ENCODE results near the gene SORBS1. TPM values are rescaled to one million over a fixed set of nuclear protein-coding genes. Genes with fewer than 3 reads are reported as not detected.

Gene SORBS1
- total RNA-seq, 1 experiment from 2014 or later = 4.1 TPM

- Histone ChIP-seq H3K4me3 (ENCODE audit: low read length) (no peak overlapping the region), H3K9ac (ENCODE audit: low read length) (no peak overlapping the region), H3K9me2 (replicated peaks; ENCODE audit: low read length) (no peaks in the 10 kb centered on the region), H3K79me2 (ENCODE audit: low read length) (no peaks in the 10 kb centered on the region), H3F3A (ENCODE audit: low read length, unreplicated experiment) (no peaks in the 10 kb centered on the region), H3K9me3 (ENCODE audit: low read length) (no peaks in the 10 kb centered on the region), H2AFZ (ENCODE audit: low read length) (no peak overlapping the region), H3K27ac (ENCODE audit: low read length) (no peak overlapping the region), H4K20me1 (ENCODE audit: low read length) (no peaks in the 10 kb centered on the region), H3K27me3 (ENCODE audit: low read length) (no peaks in the 10 kb centered on the region), H3K36me3 (ENCODE audit: low read depth, low read length) (no peaks in the 10 kb centered on the region), H3K4me2 (ENCODE audit: low read length) (no peak overlapping the region), H3K4me1 (ENCODE audit: insufficient read depth, low read length) (no peaks in the 10 kb centered on the region)
- ChIA-PET CTCF (no interaction called here), POLR2A (ENCODE audit: unreplicated experiment) (no interaction called here)
- no peak for TF ChIP-seq CTCF (conservative IDR thresholded peaks at IDR 0.05; ENCODE audit: low read depth, low read length)
- no peak for TF ChIP-seq EZH2 (IDR thresholded peaks at IDR 0.05; ENCODE audit: low read length, unreplicated experiment)
- TF ChIP-seq EZH2phosphoT487 (IDR thresholded peaks at IDR 0.05; ENCODE audit: borderline replicate concordance, low read length) = no peak
- ATAC-seq = no peak
- BruUV-seq (replicated peaks) = no TSS peak
- DNase-seq = no peak
- intact Hi-C loops (cut with micrococcal nuclease) = no loop called here
Observed at GRCh38 chr10:95435548-95436279, 125.5 kb downstream of the SORBS1 start.

- no peak for ATAC-seq
- H3K4me3 ChIP-seq (ENCODE audit: low read length) = no peak overlapping the region
- POLR2A ChIA-PET (ENCODE audit: unreplicated experiment) = no interaction called here
Observed at GRCh38 chr10:95434583-95434982, 126.6 kb downstream of the SORBS1 start.

More at GRCh38 chr10:95434583-95434982, 126.6 kb downstream of the SORBS1 start:
- Histone ChIP-seq H3K9ac (ENCODE audit: low read length) (no peak overlapping the region), H3F3A (ENCODE audit: low read length, unreplicated experiment) (no peaks in the 10 kb centered on the region), H3K79me2 (ENCODE audit: low read length) (no peaks in the 10 kb centered on the region), H3K4me2 (ENCODE audit: low read length) (no peak overlapping the region), H2AFZ (ENCODE audit: low read length) (no peak overlapping the region), H3K27me3 (ENCODE audit: low read length) (no peaks in the 10 kb centered on the region), H4K20me1 (ENCODE audit: low read length) (no peaks in the 10 kb centered on the region), H3K9me2 (replicated peaks; ENCODE audit: low read length) (no peaks in the 10 kb centered on the region), H3K27ac (ENCODE audit: low read length) (no peak overlapping the region), H3K9me3 (ENCODE audit: low read length) (no peaks in the 10 kb centered on the region), H3K36me3 (ENCODE audit: low read depth, low read length) (no peaks in the 10 kb centered on the region), H3K4me1 (ENCODE audit: insufficient read depth, low read length) (peaks cover 7% of the 10 kb centered on the region)
- CTCF ChIA-PET = no interaction called here
- intact Hi-C loops (cut with micrococcal nuclease) = no loop called here
- TF ChIP-seq CTCF (conservative IDR thresholded peaks at IDR 0.05; ENCODE audit: low read depth, low read length) (no peak), EZH2 (IDR thresholded peaks at IDR 0.05; ENCODE audit: low read length, unreplicated experiment) (no peak), EZH2phosphoT487 (IDR thresholded peaks at IDR 0.05; ENCODE audit: borderline replicate concordance, low read length) (no peak)
- no TSS peak for BruUV-seq (replicated peaks)
- no peak for DNase-seq
